ENCODE results near the gene AFAP1L2.

The AFAP1L2 gene

GRCh38 chr10:114311496-114312209, 92.6 kb downstream of the AFAP1L2 start:
- no peak for DNase-seq (ENCODE audit: low read depth)

GRCh38 chr10:114311023-114311422, 93.3 kb downstream of the AFAP1L2 start:
- no peak for DNase-seq (ENCODE audit: low read depth)

- DNase-seq (ENCODE audit: low read depth) = no peak
Measured at GRCh38 chr10:114310346-114310745, 94.0 kb downstream of the AFAP1L2 start.

GRCh38 chr10:114309364-114309651, 95.0 kb downstream of the AFAP1L2 start:
- DNase-seq (ENCODE audit: low read depth) = no peak

GRCh38 chr10:114308531-114309363, 95.6 kb downstream of the AFAP1L2 start:
- peak; percentile 52 for DNase-seq (ENCODE audit: low read depth)

- DNase-seq (ENCODE audit: low read depth) = peak; percentile 4
Measured at GRCh38 chr10:114307731-114308130, 96.6 kb downstream of the AFAP1L2 start.

GRCh38 chr10:114306116-114306973, 98.0 kb downstream of the AFAP1L2 start:
- peak; percentile 92 for DNase-seq (ENCODE audit: low read depth)

- DNase-seq (ENCODE audit: low read depth) = no peak
Measured at GRCh38 chr10:114305521-114305925, 98.8 kb downstream of the AFAP1L2 start.

- DNase-seq (ENCODE audit: low read depth) = no peak
Measured at GRCh38 chr10:114304571-114305421, 99.5 kb downstream of the AFAP1L2 start.

GRCh38 chr10:114304017-114304570, 100.2 kb downstream of the AFAP1L2 start:
- peak; percentile 86 for DNase-seq (ENCODE audit: low read depth)

GRCh38 chr10:114303556-114303955, 100.7 kb downstream of the AFAP1L2 start:
- DNase-seq (ENCODE audit: low read depth) = no peak

GRCh38 chr10:114301951-114302710, 102.2 kb downstream of the AFAP1L2 start:
- no peak for DNase-seq (ENCODE audit: low read depth)

GRCh38 chr10:114301177-114301576, 103.1 kb downstream of the AFAP1L2 start:
- no peak for DNase-seq (ENCODE audit: low read depth)

- no peak for DNase-seq (ENCODE audit: low read depth)
Measured at GRCh38 chr10:114300036-114300645, 104.2 kb downstream of the AFAP1L2 start.

- no peak for DNase-seq (ENCODE audit: low read depth)
Measured at GRCh38 chr10:114297136-114297705, 107.1 kb downstream of the AFAP1L2 start.

GRCh38 chr10:114295393-114295792, 108.9 kb downstream of the AFAP1L2 start:
- no peak for DNase-seq (ENCODE audit: low read depth)

- no peak for DNase-seq (ENCODE audit: low read depth)
Measured at GRCh38 chr10:114294549-114294948, 109.8 kb downstream of the AFAP1L2 start.

- no peak for DNase-seq (ENCODE audit: low read depth)
Measured at GRCh38 chr10:114293075-114293474, 111.2 kb downstream of the AFAP1L2 start.

- no peak for DNase-seq (ENCODE audit: low read depth)
Measured at GRCh38 chr10:114291516-114291915, 112.8 kb downstream of the AFAP1L2 start.

- DNase-seq (ENCODE audit: low read depth) = no peak
Measured at GRCh38 chr10:114291076-114291475, 113.2 kb downstream of the AFAP1L2 start.
